Vagina (tissue), 2 donors: ENCODE measurements around the gene OR12D3. TPM values are rescaled to one million over a fixed set of nuclear protein-coding genes. Genes with fewer than 3 reads are reported as not detected.

ENCODE experiments used
- DNase-seq, 2 donors: peaks; one replicate each; pipeline ENCODE4 v3.0.0-alpha.2; 2017; ENCODE audit errors: extremely low spot score in 2 of 2
- H3K27ac ChIP-seq: fragments of 200-600 bp; sonication (generic); one replicate; pipeline ENCODE4 v1.5.1; 2019
- H3K27me3 ChIP-seq: fragments of 200-600 bp; sonication (generic); one replicate; pipeline ENCODE4 v1.5.1; 2019
- H3K36me3 ChIP-seq, 2 donors: fragments of 200-600 bp; sonication (generic); one replicate each; pipeline ENCODE4 v1.5.1; 2017 to 2019
- H3K4me1 ChIP-seq: fragments of 200-600 bp; sonication (generic); one replicate; pipeline ENCODE4 v1.5.1; 2019
- H3K4me3 ChIP-seq, 2 donors: fragments of 200-600 bp; sonication (generic); 1 replicate in 1 of 2; 2 replicates in 1 of 2; pipeline ENCODE4 v1.5.1; 2016 to 2019
- H3K9me3 ChIP-seq: fragments of 200-600 bp; sonication (generic); one replicate; pipeline ENCODE4 v1.5.1; 2019
- POLR2A ChIP-seq, 2 donors: fragments of 450-650 bp; IDR thresholded peaks; one replicate each; pipeline ENCODE4 v1.6.1; 2017; ENCODE audit warnings: antibody characterized with exemption in 2 of 2, mild to moderate bottlenecking in 2 of 2, moderate library complexity in 2 of 2
- POLR2AphosphoS5 ChIP-seq, 2 donors: sonication (generic); formaldehyde crosslinking; IDR thresholded peaks; one replicate each; pipeline ENCODE4 v1.9.0; 2017; ENCODE audit warnings: antibody characterized with exemption in 2 of 2, mild to moderate bottlenecking in 2 of 2, low read depth in 1 of 2; ENCODE audit not compliant: insufficient read depth in 1 of 2
- intact Hi-C: fragments of 100-400 bp; cut with DNase I; formaldehyde crosslinking; loops from one replicate; pipeline ENCODE4 v1.15.1; 2023
- total RNA-seq: library from RNA; depleted of rRNA; stranded (reverse); fragments of >200 nt; gene quantifications from one replicate; pipeline ENCODE4 v1.2.3, GENCODE V29; 2016
- TF ChIP-seq, protein P1 (sequence below), 3 experiments: fragments of 450-650 bp in 2 of 3; fragments of 200-600 bp in 1 of 3; sonication (generic) in 1 of 3; IDR thresholded peaks; one replicate each; pipeline ENCODE4 v1.5.1; 2017 to 2019; ENCODE audit warnings: antibody characterized with exemption in 3 of 3, mild to moderate bottlenecking in 2 of 3, moderate library complexity in 2 of 3

OR12D3 gene
- total RNA-seq, 1 donor from 2014 or later: not detected

- Histone ChIP-seq H3K4me3 (no peak overlapping the region), H3K27ac (no peak overlapping the region), H3K9me3 (no peaks in the 10 kb centered on the region), H3K4me1 (no peaks in the 10 kb centered on the region), H3K27me3 (no peaks in the 10 kb centered on the region), H3K36me3 (no peaks in the 10 kb centered on the region)
- intact Hi-C loops: no loop called here
- DNase-seq: no peak
- TF ChIP-seq POLR2AphosphoS5 (IDR thresholded peaks at IDR 0.05; ENCODE audit: insufficient read depth in 1 of 2, low read depth in 1 of 2) (no peak), POLR2A (IDR thresholded peaks at IDR 0.05) (no peak)
- TF ChIP-seq, protein P1, sequence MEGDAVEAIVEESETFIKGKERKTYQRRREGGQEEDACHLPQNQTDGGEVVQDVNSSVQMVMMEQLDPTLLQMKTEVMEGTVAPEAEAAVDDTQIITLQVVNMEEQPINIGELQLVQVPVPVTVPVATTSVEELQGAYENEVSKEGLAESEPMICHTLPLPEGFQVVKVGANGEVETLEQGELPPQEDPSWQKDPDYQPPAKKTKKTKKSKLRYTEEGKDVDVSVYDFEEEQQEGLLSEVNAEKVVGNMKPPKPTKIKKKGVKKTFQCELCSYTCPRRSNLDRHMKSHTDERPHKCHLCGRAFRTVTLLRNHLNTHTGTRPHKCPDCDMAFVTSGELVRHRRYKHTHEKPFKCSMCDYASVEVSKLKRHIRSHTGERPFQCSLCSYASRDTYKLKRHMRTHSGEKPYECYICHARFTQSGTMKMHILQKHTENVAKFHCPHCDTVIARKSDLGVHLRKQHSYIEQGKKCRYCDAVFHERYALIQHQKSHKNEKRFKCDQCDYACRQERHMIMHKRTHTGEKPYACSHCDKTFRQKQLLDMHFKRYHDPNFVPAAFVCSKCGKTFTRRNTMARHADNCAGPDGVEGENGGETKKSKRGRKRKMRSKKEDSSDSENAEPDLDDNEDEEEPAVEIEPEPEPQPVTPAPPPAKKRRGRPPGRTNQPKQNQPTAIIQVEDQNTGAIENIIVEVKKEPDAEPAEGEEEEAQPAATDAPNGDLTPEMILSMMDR (IDR thresholded peaks at IDR 0.05): no peak
Measured at GRCh38 chr6:29403801-29404200, 28.7 kb upstream of the OR12D3 start.

DNA sequence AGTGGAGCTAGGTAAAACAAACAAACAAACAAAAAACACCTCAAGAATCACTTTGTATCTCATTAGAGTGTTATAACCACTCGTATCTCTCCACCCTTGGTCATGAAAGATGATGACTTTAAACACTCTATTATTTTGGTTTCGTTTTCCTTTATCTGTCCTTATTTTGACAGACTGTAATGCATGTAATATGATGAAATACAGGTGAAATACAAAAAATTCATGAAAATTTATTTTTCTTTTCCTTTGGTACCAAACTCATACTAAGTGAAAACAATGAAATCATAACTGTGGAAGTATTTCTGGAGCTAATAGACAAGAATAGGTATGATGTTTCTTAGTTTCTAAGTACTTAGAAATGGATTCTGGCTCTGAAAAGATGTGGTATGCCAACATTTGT lies 24.4 kb upstream of the OR12D3 start:
- Histone ChIP-seq H3K27me3 (no peaks in the 10 kb centered on the region), H3K9me3 (no peaks in the 10 kb centered on the region), H3K4me3 (no peak overlapping the region), H3K36me3 (no peaks in the 10 kb centered on the region), H3K4me1 (no peaks in the 10 kb centered on the region), H3K27ac (no peak overlapping the region)
- no peak for DNase-seq
- TF ChIP-seq, protein P1 (IDR thresholded peaks at IDR 0.05): no peak
- TF ChIP-seq POLR2AphosphoS5 (IDR thresholded peaks at IDR 0.05; ENCODE audit: insufficient read depth in 1 of 2, low read depth in 1 of 2): no peak
- no peak for TF ChIP-seq POLR2A (IDR thresholded peaks at IDR 0.05)
- intact Hi-C loops: no loop called here

DNA sequence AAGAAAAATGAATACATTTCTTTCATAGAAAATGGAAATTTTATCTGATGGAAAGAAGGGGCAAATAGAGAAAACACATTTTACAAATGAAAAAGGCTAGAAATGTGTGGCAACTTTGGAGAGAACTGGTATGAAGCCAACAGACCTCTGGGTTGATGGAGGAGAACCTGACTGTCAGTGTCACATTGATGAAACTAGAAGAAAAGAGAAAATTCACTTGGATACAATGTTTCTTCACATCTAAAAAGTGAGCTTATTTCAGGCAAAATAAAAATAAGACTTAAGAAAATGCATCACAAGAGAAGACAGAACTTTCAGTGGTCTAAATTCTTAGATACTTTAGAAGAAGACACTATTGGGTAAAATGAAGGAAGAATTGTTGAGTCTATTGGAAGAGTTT lies 20.2 kb upstream of the OR12D3 start, which contains the start of gene OR12D2:
Gene OR12D2, plus strand, starts transcription at position 301 of the 400 bp plus-strand sequence. CDS start 1,069 bp downstream, outside the sequence.
- Histone ChIP-seq H3K9me3 (no peaks in the 10 kb centered on the region), H3K36me3 (no peaks in the 10 kb centered on the region), H3K4me1 (no peaks in the 10 kb centered on the region), H3K27ac (no peak within 1 kb of the TSS), H3K27me3 (no peaks in the 10 kb centered on the region), H3K4me3 (no peak within 1 kb of the TSS)
- no peak for DNase-seq
- intact Hi-C loops: no loop called here
- TF ChIP-seq, protein P1 (IDR thresholded peaks at IDR 0.05): no peak
- TF ChIP-seq POLR2A (IDR thresholded peaks at IDR 0.05): no peak
- no peak for TF ChIP-seq POLR2AphosphoS5 (IDR thresholded peaks at IDR 0.05; ENCODE audit: insufficient read depth in 1 of 2, low read depth in 1 of 2)

DNA sequence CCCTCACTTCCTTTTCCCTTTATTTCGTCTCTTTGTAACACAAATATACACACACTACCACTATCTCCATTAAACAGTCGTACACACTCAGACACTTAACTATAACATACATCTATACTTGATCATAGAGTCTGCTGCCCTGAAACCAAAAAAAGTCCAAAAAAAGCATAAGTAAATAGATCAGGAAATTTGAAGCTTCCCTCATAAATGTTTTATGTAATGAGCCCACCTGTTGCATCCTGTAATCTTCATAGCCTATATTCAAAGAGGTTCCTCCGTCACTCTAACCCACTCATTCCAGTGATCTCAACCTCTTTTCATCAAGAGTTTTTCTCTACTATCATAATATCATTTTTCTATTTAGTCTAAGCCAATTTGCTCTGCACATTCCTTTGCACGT lies 13.4 kb upstream of the OR12D3 start:
- no peaks in the 10 kb centered on the region for H3K36me3 ChIP-seq
- H3K27me3 ChIP-seq: no peaks in the 10 kb centered on the region
- TF ChIP-seq, protein P1 (IDR thresholded peaks at IDR 0.05): no peak
- TF ChIP-seq POLR2AphosphoS5 (IDR thresholded peaks at IDR 0.05; ENCODE audit: insufficient read depth in 1 of 2, low read depth in 1 of 2) (no peak), POLR2A (IDR thresholded peaks at IDR 0.05) (no peak)
- H3K9me3 ChIP-seq: no peaks in the 10 kb centered on the region
- no peaks in the 10 kb centered on the region for H3K4me1 ChIP-seq
- DNase-seq: no peak
- H3K27ac ChIP-seq: no peak overlapping the region
- no peak overlapping the region for H3K4me3 ChIP-seq
- intact Hi-C loops: no loop called here

GRCh38 chr6:29376003-29376402 lies 912 bp upstream of the OR12D3 start:
- DNase-seq: no peak
- Histone ChIP-seq H3K36me3 (no peaks in the 10 kb centered on the region), H3K27me3 (no peaks in the 10 kb centered on the region), H3K4me3 (no peak overlapping the region), H3K27ac (no peak overlapping the region), H3K9me3 (no peaks in the 10 kb centered on the region), H3K4me1 (no peaks in the 10 kb centered on the region)
- intact Hi-C loops: no loop called here
- TF ChIP-seq, protein P1 (IDR thresholded peaks at IDR 0.05): no peak
- no peak for TF ChIP-seq POLR2AphosphoS5 (IDR thresholded peaks at IDR 0.05; ENCODE audit: insufficient read depth in 1 of 2, low read depth in 1 of 2)
- TF ChIP-seq POLR2A (IDR thresholded peaks at IDR 0.05): no peak
